Peyer's patch (tissue), 4 donors: ENCODE measurements around the gene IL1RAPL1.

ENCODE experiments used
- POLR2A ChIP-seq, 2 donors: fragments of 450-650 bp; IDR thresholded peaks; one replicate each; pipeline ENCODE4 v1.5.1; 2017; ENCODE audit warnings: antibody characterized with exemption in 2 of 2, mild to moderate bottlenecking in 2 of 2, moderate library complexity in 2 of 2
- TF ChIP-seq, protein P1 (sequence below), 6 experiments: fragments of 450-650 bp in 4 of 6; fragments of 200-600 bp in 2 of 6; sonication (generic) in 1 of 6; IDR thresholded peaks; one replicate each; pipeline ENCODE4 v1.5.1; 2017 to 2019; ENCODE audit warnings: antibody characterized with exemption in 6 of 6, mild to moderate bottlenecking in 3 of 6, moderate library complexity in 1 of 6

GRCh38 chrX:29187264-29187663 is 600.0 kb downstream of the IL1RAPL1 start:
- TF ChIP-seq, protein P1, sequence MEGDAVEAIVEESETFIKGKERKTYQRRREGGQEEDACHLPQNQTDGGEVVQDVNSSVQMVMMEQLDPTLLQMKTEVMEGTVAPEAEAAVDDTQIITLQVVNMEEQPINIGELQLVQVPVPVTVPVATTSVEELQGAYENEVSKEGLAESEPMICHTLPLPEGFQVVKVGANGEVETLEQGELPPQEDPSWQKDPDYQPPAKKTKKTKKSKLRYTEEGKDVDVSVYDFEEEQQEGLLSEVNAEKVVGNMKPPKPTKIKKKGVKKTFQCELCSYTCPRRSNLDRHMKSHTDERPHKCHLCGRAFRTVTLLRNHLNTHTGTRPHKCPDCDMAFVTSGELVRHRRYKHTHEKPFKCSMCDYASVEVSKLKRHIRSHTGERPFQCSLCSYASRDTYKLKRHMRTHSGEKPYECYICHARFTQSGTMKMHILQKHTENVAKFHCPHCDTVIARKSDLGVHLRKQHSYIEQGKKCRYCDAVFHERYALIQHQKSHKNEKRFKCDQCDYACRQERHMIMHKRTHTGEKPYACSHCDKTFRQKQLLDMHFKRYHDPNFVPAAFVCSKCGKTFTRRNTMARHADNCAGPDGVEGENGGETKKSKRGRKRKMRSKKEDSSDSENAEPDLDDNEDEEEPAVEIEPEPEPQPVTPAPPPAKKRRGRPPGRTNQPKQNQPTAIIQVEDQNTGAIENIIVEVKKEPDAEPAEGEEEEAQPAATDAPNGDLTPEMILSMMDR (IDR thresholded peaks at IDR 0.05): no peak
- TF ChIP-seq POLR2A (IDR thresholded peaks at IDR 0.05): no peak
